GM21576 (cell line): ENCODE measurements around the gene SMAP2.
"Not testable (repeated sequence)": the region's sequence is repeated elsewhere in the genome, so short reads cannot be mapped to it uniquely, and the experiment has no call there.

Source experiments
- ATAC-seq: cut with Tn5 transposase; IDR thresholded peaks from one replicate; pipeline ENCODE4 v1.9.1; 2021; ENCODE audit warnings: mild to moderate bottlenecking, moderate library complexity; ENCODE audit not compliant: unreplicated experiment

Gene SMAP2

GRCh38 chr1:40371707-40372258 is 1.7 kb upstream of the SMAP2 start:
- no peak for ATAC-seq

- no peak for ATAC-seq
Observed at GRCh38 chr1:40372658-40373322, 737 bp upstream of the SMAP2 start.

GRCh38 chr1:40377512-40377911 is 4.0 kb downstream of the SMAP2 start:
- ATAC-seq: no peak

GRCh38 chr1:40379785-40380452 is 6.4 kb downstream of the SMAP2 start:
- ATAC-seq: no peak

GRCh38 chr1:40380817-40381216 is 7.3 kb downstream of the SMAP2 start:
- ATAC-seq: no peak

GRCh38 chr1:40381268-40382107 is 8.0 kb downstream of the SMAP2 start:
- ATAC-seq: peak; percentile 34

GRCh38 chr1:40382108-40382460 is 8.6 kb downstream of the SMAP2 start:
- ATAC-seq: no peak

- ATAC-seq: no peak
Observed at GRCh38 chr1:40382601-40383000, 9.1 kb downstream of the SMAP2 start.

- no peak for ATAC-seq
Observed at GRCh38 chr1:40383095-40383487, 9.6 kb downstream of the SMAP2 start.

GRCh38 chr1:40383488-40384412 is 10.2 kb downstream of the SMAP2 start:
- no peak for ATAC-seq

GRCh38 chr1:40384413-40384762 is 10.9 kb downstream of the SMAP2 start:
- ATAC-seq: no peak

GRCh38 chr1:40384887-40385286 is 11.4 kb downstream of the SMAP2 start:
- no peak for ATAC-seq

- ATAC-seq: peak; percentile 62
Observed at GRCh38 chr1:40385437-40386358, 12.2 kb downstream of the SMAP2 start.

- ATAC-seq: no peak
Observed at GRCh38 chr1:40386359-40386723, 12.8 kb downstream of the SMAP2 start.

GRCh38 chr1:40386796-40387195 is 13.3 kb downstream of the SMAP2 start:
- no peak for ATAC-seq

GRCh38 chr1:40387381-40388306 is 14.1 kb downstream of the SMAP2 start:
- ATAC-seq: not testable (repeated sequence)

- ATAC-seq: not testable (repeated sequence)
Observed at GRCh38 chr1:40388456-40389321, 15.2 kb downstream of the SMAP2 start.
